Neural progenitor cell (in vitro differentiated cells): ENCODE data around the gene CORO6. TPM values are rescaled to one million over a fixed set of nuclear protein-coding genes. Genes with fewer than 3 reads are reported as not detected.

Experiments
- DNase-seq: peaks from one replicate; pipeline ENCODE4 v3.0.0-alpha.2; 2016; ENCODE audit warnings: low spot score
- H2AFZ ChIP-seq: fragments of 200-600 bp; sonication (generic); replicated peaks from 2 replicates; pipeline ENCODE4 v1.6.1; 2016; ENCODE audit warnings: antibody characterized with exemption
- H3F3A ChIP-seq: fragments of 200-600 bp; sonication (generic); 2 replicates; pipeline ENCODE4 v1.6.1; 2016; ENCODE audit warnings: antibody characterized with exemption, low read depth
- H3K27ac ChIP-seq: fragments of 200-600 bp; sonication (generic); 2 replicates; pipeline ENCODE4 v1.5.1; 2016; ENCODE audit warnings: mild to moderate bottlenecking
- H3K27me3 ChIP-seq: fragments of 200-600 bp; sonication (generic); 2 replicates; pipeline ENCODE4 v1.6.1; 2016; ENCODE audit warnings: mild to moderate bottlenecking, moderate library complexity
- H3K36me3 ChIP-seq: fragments of 200-600 bp; sonication (generic); 2 replicates; pipeline ENCODE4 v1.5.1; 2016
- H3K4me1 ChIP-seq: fragments of 200-600 bp; sonication (generic); 2 replicates; pipeline ENCODE4 v1.6.1; 2016; ENCODE audit warnings: mixed run types
- H3K4me2 ChIP-seq: fragments of 200-600 bp; sonication (generic); 2 replicates; pipeline ENCODE4 v1.6.1; 2016
- H3K4me3 ChIP-seq: fragments of 200-600 bp; sonication (generic); 2 replicates; pipeline ENCODE4 v1.5.1; 2016
- H3K79me2 ChIP-seq: fragments of 200-600 bp; sonication (generic); 2 replicates; pipeline ENCODE4 v1.6.1; 2016; ENCODE audit warnings: low read depth
- H3K9ac ChIP-seq: fragments of 200-600 bp; sonication (generic); 2 replicates; pipeline ENCODE4 v1.6.1; 2016
- H3K9me3 ChIP-seq: fragments of 200-600 bp; sonication (generic); 2 replicates; pipeline ENCODE4 v1.5.1; 2016; ENCODE audit warnings: low read depth
- H4K20me1 ChIP-seq: fragments of 200-600 bp; sonication (generic); 2 replicates; pipeline ENCODE4 v1.6.1; 2016; ENCODE audit warnings: low read depth
- H3K27ac Mint-ChIP-seq: 3 replicates; pipeline ENCODE4 v1.8.0; 2021; ENCODE audit warnings: mixed read lengths
- H3K27me3 Mint-ChIP-seq: 2 replicates; pipeline ENCODE4 v1.8.0; 2022; ENCODE audit warnings: low read depth, mild to moderate bottlenecking, inconsistent platforms, moderate library complexity, mixed read lengths; ENCODE audit not compliant: insufficient read depth
- H3K36me3 Mint-ChIP-seq: 3 replicates; pipeline ENCODE4 v1.8.0; 2021; ENCODE audit warnings: mixed read lengths
- H3K4me1 Mint-ChIP-seq: 3 replicates; pipeline ENCODE4 v1.8.0; 2021; ENCODE audit warnings: mixed read lengths
- H3K4me3 Mint-ChIP-seq: 3 replicates; pipeline ENCODE4 v1.8.0; 2021; ENCODE audit warnings: mild to moderate bottlenecking, moderate library complexity, mixed read lengths
- H3K9me3 Mint-ChIP-seq: 3 replicates; pipeline ENCODE4 v1.8.0; 2020; ENCODE audit warnings: mixed read lengths
- EZH2 ChIP-seq: fragments of 200-600 bp; sonication (generic); IDR thresholded peaks from 2 replicates; pipeline ENCODE4 v1.6.1; 2017; ENCODE audit warnings: antibody characterized with exemption, mild to moderate bottlenecking, moderate library complexity
- EZH2phosphoT487 ChIP-seq: fragments of 200-600 bp; sonication (generic); IDR thresholded peaks from 2 replicates; pipeline ENCODE4 v1.6.1; 2017; ENCODE audit warnings: antibody characterized with exemption
- total RNA-seq: library from RNA; depleted of rRNA; stranded (reverse); fragments of >200 nt; gene quantifications from 2 replicates; pipeline ENCODE4 v1.2.3, GENCODE V29; 2015; ENCODE audit warnings: low replicate concordance
- TF ChIP-seq, protein P1 (sequence below): fragments of 200-600 bp; sonication (generic); IDR thresholded peaks from 2 replicates; pipeline ENCODE4 v1.5.1; 2017; ENCODE audit warnings: antibody characterized with exemption, mild to moderate bottlenecking

CORO6 gene
- total RNA-seq, 1 donor from 2014 or later, result 3.9 TPM

DNA sequence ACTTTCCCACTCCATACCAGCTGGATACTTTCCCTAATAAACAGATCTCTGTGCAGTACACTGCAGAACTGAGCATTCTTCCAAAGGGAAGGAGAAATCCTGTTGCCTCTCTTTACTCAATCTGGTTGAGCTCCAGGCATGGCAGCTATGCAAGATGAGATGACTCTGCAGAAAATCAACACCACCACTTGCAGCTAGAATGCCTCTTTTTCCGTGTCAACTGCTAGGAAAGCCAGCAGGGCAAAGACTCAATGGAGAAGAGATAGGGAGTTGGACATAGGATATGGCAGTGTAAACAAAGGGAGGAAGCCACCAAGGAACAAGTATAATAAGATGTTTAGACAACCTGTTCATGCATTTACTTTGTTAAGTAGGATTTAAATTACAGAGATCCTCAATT is 40.4 kb upstream of the CORO6 start:
- peaks cover 3% of the 10 kb centered on the region for H3K27me3 Mint-ChIP-seq
- no peak overlapping the region for H3K27ac Mint-ChIP-seq
- Histone ChIP-seq H3F3A (no peaks in the 10 kb centered on the region), H3K79me2 (no peaks in the 10 kb centered on the region), H3K36me3 (no peaks in the 10 kb centered on the region), H3K27me3 (no peaks in the 10 kb centered on the region), H3K9ac (no peak overlapping the region), H2AFZ (no peak overlapping the region), H3K4me2 (no peak overlapping the region), H3K4me1 (peaks cover 8% of the 10 kb centered on the region), H3K4me3 (no peak overlapping the region), H3K27ac (no peak overlapping the region), H4K20me1 (no peaks in the 10 kb centered on the region), H3K9me3 (no peaks in the 10 kb centered on the region)
- TF ChIP-seq, protein P1, sequence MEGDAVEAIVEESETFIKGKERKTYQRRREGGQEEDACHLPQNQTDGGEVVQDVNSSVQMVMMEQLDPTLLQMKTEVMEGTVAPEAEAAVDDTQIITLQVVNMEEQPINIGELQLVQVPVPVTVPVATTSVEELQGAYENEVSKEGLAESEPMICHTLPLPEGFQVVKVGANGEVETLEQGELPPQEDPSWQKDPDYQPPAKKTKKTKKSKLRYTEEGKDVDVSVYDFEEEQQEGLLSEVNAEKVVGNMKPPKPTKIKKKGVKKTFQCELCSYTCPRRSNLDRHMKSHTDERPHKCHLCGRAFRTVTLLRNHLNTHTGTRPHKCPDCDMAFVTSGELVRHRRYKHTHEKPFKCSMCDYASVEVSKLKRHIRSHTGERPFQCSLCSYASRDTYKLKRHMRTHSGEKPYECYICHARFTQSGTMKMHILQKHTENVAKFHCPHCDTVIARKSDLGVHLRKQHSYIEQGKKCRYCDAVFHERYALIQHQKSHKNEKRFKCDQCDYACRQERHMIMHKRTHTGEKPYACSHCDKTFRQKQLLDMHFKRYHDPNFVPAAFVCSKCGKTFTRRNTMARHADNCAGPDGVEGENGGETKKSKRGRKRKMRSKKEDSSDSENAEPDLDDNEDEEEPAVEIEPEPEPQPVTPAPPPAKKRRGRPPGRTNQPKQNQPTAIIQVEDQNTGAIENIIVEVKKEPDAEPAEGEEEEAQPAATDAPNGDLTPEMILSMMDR, result no peak
- DNase-seq, result peak; percentile 10
- H3K4me1 Mint-ChIP-seq, result no peaks in the 10 kb centered on the region
- peaks cover 30% of the 10 kb centered on the region for H3K36me3 Mint-ChIP-seq
- H3K9me3 Mint-ChIP-seq, result no peaks in the 10 kb centered on the region
- H3K4me3 Mint-ChIP-seq, result no peak overlapping the region

- no peaks in the 10 kb centered on the region for H3K9me3 ChIP-seq
- no peak overlapping the region for H3K27ac ChIP-seq
- H4K20me1 ChIP-seq, result no peaks in the 10 kb centered on the region
- H3K27me3 Mint-ChIP-seq, result peaks cover 2% of the 10 kb centered on the region
- no peaks in the 10 kb centered on the region for H3K9me3 Mint-ChIP-seq
- no peak overlapping the region for H3K9ac ChIP-seq
- no peak for DNase-seq
- H3F3A ChIP-seq, result no peaks in the 10 kb centered on the region
- no peaks in the 10 kb centered on the region for H3K79me2 ChIP-seq
- no peak overlapping the region for H3K4me2 ChIP-seq
- H2AFZ ChIP-seq, result no peak overlapping the region
- H3K36me3 Mint-ChIP-seq, result peaks cover 16% of the 10 kb centered on the region
- H3K4me1 ChIP-seq, result peaks cover 8% of the 10 kb centered on the region
- no peak overlapping the region for H3K4me3 Mint-ChIP-seq
- no peak overlapping the region for H3K27ac Mint-ChIP-seq
- H3K4me3 ChIP-seq, result no peak overlapping the region
- TF ChIP-seq EZH2phosphoT487 (no peak), EZH2 (no peak)
- TF ChIP-seq, protein P1, result no peak
- H3K4me1 Mint-ChIP-seq, result no peaks in the 10 kb centered on the region
- no peaks in the 10 kb centered on the region for H3K36me3 ChIP-seq
- H3K27me3 ChIP-seq, result no peaks in the 10 kb centered on the region
Measured at GRCh38 chr17:29661213-29661612, 38.5 kb upstream of the CORO6 start.

DNA sequence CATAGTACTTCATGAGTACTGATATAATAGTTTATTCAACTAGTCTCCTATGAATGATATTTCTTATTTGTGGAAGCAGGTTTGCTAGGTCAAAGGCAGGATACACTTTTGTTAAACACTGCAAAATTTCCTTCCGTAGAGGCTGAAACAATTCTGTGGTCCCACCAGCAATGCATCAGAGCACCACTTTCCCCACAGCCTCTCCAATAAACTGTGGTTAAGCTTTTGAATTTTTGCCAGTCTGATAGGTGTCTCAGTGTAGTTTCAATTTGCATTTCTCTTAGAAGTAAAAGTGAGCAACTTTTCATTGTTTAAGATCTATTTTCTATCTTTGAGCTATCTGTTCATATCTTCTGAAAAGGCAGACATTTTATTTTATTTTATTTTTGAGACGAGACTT is 36.4 kb upstream of the CORO6 start:
- DNase-seq, result no peak
- H3K9me3 Mint-ChIP-seq, result no peaks in the 10 kb centered on the region
- Histone ChIP-seq H3K4me2 (no peak overlapping the region), H3K27ac (no peak overlapping the region), H3K27me3 (no peaks in the 10 kb centered on the region), H3K4me3 (no peak overlapping the region), H3K4me1 (peaks cover 8% of the 10 kb centered on the region), H3K36me3 (no peaks in the 10 kb centered on the region), H3K9ac (no peak overlapping the region), H3F3A (no peaks in the 10 kb centered on the region), H3K9me3 (no peaks in the 10 kb centered on the region), H2AFZ (no peak overlapping the region), H4K20me1 (no peaks in the 10 kb centered on the region), H3K79me2 (no peaks in the 10 kb centered on the region)
- peaks cover 4% of the 10 kb centered on the region for H3K27me3 Mint-ChIP-seq
- TF ChIP-seq, protein P1, result no peak
- TF ChIP-seq EZH2phosphoT487, result no peak
- TF ChIP-seq EZH2, result no peak
- no peak overlapping the region for H3K27ac Mint-ChIP-seq
- H3K4me1 Mint-ChIP-seq, result no peaks in the 10 kb centered on the region
- peaks cover 15% of the 10 kb centered on the region for H3K36me3 Mint-ChIP-seq
- no peak overlapping the region for H3K4me3 Mint-ChIP-seq

GRCh38 chr17:29655323-29655722 is 32.6 kb upstream of the CORO6 start:
- Mint-ChIP-seq H3K36me3 (peaks cover 5% of the 10 kb centered on the region), H3K9me3 (no peaks in the 10 kb centered on the region), H3K4me1 (no peaks in the 10 kb centered on the region), H3K27me3 (peaks cover 2% of the 10 kb centered on the region), H3K27ac (no peak overlapping the region), H3K4me3 (no peak overlapping the region)
- Histone ChIP-seq H3K4me1 (no peaks in the 10 kb centered on the region), H2AFZ (no peak overlapping the region), H3K36me3 (no peaks in the 10 kb centered on the region), H3K4me3 (no peak overlapping the region), H4K20me1 (no peaks in the 10 kb centered on the region), H3K9me3 (no peaks in the 10 kb centered on the region), H3K9ac (no peak overlapping the region), H3K27me3 (no peaks in the 10 kb centered on the region), H3K4me2 (no peak overlapping the region), H3K27ac (no peak overlapping the region), H3F3A (no peaks in the 10 kb centered on the region), H3K79me2 (no peaks in the 10 kb centered on the region)
- DNase-seq, result no peak
- TF ChIP-seq EZH2, result no peak
